Sciatic nerve (tissue), 2 donors: ENCODE data around the gene PTPRM. TPM values are rescaled to one million over a fixed set of nuclear protein-coding genes. Genes with fewer than 3 reads are reported as not detected.

Experiments
- ATAC-seq: fragments of 200-7000 bp; cut with Tn5 transposase; one replicate; pipeline ENCODE4 v1.9.1; 2020; ENCODE audit warnings: mild to moderate bottlenecking, moderate library complexity
- DNase-seq: peaks from one replicate; pipeline ENCODE4 v3.0.0-alpha.2; 2020; ENCODE audit warnings: low spot score
- intact Hi-C: fragments of 100-400 bp; cut with DNase I; formaldehyde crosslinking; loops from one replicate; pipeline ENCODE4 v1.14.2; 2022
- total RNA-seq: library from RNA; stranded (reverse); fragmentation: NEBNext Ultra II Directional; extraction: Animal tissue kit (Norgen Biotek cat#: 25700); gene quantifications from one replicate; pipeline ENCODE4 v1.2.1, GENCODE V29; 2021
- donor health status: DM: no; HTN: no; CAD: no.
- donor health status: DM: no; HTN: no; CAD: no.

The PTPRM gene
- total RNA-seq, 1 donor from 2014 or later: 66.5 TPM

DNA sequence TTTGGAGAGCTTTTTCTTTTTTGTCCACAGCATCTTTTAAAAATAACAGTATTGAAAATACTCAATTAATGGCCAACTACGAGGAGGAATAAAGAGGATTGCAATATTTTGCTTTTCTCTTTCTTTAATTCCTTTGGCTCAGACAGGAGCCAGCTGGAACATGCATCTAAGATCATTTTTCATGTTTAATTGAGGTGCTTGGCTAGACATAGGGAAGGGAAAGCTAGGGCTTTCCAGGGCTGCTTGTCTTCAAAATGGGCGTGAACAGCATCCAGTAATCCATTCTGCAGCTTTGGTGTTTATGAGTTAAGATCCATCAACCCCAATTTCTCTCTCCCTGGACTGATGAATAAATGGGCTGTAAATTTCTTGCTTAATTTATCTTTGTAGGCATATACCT lies 323.0 kb downstream of the PTPRM start:
- intact Hi-C loops: no loop called here
- DNase-seq (no peak), ATAC-seq (peak; percentile 62)

DNA sequence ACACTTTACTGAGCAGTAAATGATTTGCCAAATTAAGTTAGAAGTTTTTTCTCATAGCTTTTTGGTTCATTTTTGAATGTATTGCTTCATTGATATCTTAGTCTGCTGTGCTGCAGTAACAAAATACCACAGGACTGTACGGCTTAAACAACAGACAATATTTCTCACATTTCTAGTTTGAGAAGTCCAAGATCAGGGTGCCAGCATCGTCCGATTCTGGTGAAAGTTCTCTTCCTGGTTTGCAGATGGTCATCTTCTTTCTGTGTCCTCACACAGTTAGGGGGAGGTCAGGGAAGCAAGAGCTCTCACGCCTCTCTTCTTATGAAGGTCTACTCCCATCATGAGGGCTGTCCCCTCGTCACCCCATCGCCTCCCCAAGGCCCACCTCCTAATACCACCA lies 325.4 kb downstream of the PTPRM start:
- DNase-seq (no peak), ATAC-seq (no peak)
- intact Hi-C loops: no loop called here

GRCh38 chr18:7894592-7894991 lies 327.5 kb downstream of the PTPRM start:
- DNase-seq (no peak), ATAC-seq (no peak)
- intact Hi-C loops: no loop called here

DNA sequence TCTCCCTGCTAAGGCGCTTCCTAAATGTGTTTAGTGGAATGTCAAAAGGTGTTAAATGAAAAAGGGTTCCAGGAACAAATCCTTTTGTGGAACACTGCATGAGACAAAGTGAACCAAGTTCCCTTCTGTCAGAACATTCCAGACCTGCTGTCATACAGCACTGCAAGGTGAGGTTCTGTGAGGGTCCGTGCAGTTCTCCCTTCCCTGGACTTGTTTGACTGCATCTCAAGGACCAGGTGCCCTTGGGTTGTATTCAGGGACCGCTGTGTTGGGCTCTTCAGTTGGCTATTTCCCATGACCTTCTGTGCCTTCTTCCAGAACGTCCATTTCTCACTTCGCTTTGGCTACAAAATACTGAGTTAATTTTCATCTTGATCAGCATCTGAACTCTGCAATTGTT lies 328.2 kb downstream of the PTPRM start:
- intact Hi-C loops: no loop called here
- no peak for DNase-seq
- no peak for ATAC-seq

DNA sequence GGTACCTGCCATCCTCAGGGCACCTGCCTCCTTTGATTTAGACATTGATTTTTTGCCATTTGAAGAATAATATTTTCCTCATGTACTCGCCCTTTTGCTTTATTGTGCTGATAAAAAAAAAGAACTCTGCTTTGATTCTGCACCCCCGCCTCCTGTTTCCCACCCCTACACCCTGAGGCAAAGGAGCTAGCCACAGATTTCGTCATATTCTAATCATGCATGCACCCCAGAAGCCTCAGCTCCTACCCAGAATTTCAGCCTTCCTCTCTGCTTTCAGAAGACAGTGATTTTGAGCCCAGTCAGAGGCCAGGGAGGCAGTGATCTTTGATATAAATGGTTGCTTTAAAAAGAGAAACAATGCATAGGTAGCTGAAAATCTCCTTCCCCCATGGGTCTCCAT lies 329.0 kb downstream of the PTPRM start:
- intact Hi-C loops: no loop called here
- no peak for DNase-seq
- no peak for ATAC-seq

DNA sequence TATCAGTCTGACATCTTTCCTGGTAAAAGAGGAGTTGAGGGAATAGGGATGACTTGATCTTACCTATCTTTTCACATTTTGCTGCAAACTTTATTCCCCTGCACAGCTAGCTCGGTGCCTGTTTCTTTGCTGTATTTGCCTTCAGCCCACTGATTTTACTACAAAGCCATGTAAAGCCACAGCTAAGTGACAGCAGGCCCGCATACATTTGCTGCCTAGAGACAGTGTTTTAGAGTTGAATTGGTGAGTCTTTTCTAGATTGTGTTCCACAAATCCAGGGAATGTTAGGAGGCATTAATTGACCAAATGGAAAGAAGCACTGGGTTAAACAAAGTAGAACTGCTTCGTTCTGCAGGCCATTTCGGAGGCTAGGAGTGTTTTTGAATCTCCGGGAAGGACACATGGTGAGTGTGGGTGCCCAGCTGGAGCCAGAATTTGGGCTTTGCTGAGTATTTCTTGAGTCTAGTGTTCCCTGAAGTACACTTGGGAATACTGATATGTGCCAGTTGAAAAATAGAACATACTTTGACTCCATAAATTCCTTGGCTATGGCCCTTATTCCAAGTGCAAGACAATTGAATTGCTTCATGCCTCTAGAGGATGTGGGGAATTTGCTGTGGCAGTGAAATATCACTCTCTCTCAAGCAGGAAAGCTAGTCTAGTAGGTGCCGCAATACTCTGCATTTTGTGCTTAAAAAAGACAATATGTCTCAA lies 329.8 kb downstream of the PTPRM start:
- DNase-seq (no peak), ATAC-seq (peak; percentile 59)
- intact Hi-C loops: no loop called here

DNA sequence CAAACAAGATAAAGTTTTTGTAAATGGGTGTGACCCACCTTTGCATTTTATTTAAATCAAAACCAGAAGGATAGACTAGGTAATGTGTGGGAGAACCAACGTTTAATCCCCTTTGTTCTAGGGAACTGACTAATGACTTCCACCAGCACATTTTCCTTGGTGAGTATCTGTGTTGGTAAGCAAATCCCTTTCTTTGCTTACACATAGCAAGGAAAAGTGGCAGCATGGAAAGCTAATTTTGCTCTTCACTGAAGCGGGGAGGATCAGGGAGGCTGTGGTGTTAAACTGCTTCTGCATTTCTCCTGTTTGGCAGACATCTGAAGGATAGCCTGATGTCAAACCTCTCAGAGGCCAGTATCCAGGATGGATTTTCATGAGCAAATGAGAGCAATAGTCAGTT lies 331.1 kb downstream of the PTPRM start:
- DNase-seq (no peak), ATAC-seq (no peak)
- intact Hi-C loops: no loop called here

DNA sequence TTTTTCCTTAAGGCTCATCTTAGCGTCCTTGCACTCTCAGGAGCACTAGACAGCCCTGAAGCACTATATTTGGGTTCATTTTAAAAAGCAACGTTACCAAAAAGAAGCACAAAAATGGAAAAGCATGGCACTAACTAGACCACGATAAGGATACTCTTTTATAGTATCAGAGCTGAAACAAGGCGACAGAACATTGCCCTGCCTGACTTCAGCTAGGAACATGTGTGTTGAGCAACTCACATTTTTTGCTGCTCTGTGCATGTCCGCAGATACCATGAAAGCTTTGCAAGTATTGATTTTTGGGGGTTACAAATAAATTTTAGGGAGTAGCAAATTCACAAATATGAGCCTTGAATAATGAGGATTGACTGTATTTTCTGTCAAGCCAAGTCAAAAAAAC lies 332.0 kb downstream of the PTPRM start:
- no peak for DNase-seq
- intact Hi-C loops: no loop called here
- ATAC-seq: no peak

DNA sequence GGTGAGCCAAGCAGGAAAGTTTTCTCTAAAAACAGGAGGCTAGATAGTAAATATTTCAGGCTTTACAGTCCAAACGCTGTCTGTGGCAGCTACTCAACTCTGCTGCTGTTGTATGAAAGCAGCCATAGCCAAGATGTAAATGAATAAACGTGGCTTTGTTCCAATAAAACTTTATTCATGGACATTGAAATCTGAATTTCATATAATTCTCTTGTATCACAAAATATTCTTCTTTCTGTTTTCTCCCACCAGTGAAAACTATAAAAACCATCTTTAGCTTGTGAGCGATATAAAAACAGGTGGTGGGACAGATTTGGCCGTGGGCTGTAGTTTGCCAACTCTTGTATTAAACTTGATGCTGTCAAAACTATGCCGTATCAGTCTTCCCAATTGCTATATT lies 333.0 kb downstream of the PTPRM start:
- intact Hi-C loops: no loop called here

GRCh38 chr18:7901657-7902056 lies 334.5 kb downstream of the PTPRM start:
- intact Hi-C loops: no loop called here
- ATAC-seq: no peak
- no peak for DNase-seq

More for the DNA sequence above, 333.0 kb downstream of the PTPRM start:
- ATAC-seq: no peak
- no peak for DNase-seq

- ATAC-seq (peak; percentile 60), DNase-seq (no peak)
- intact Hi-C loops: no loop called here
These were observed 335.3 kb downstream of the PTPRM start for GRCh38 chr18:7902399-7902839.

DNA sequence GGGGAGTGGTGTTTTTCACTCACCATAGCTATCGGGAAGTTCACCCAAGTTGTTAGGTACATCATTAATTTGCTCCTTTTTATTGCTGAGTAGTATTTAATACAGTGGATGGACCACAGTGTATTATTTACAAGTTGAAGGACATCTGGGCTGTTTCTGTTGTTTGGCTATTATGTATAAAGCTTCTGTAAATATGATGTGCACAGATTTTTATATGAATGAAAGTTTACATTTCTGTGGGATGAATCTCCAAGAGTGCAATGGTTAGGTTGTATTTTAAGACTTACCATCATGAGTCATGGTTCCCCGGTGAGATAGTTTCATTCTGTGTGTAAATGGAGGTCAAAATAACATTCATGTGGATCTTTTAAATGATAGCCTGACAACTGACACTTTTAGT lies 337.4 kb downstream of the PTPRM start:
- DNase-seq (no peak), ATAC-seq (no peak)
- intact Hi-C loops: no loop called here

GRCh38 chr18:7908681-7909299 lies 341.7 kb downstream of the PTPRM start:
- intact Hi-C loops: no loop called here
- ATAC-seq (no peak), DNase-seq (no peak)

GRCh38 chr18:7914834-7915670 lies 347.9 kb downstream of the PTPRM start:
- DNase-seq: no peak
- intact Hi-C loops: no loop called here

DNA sequence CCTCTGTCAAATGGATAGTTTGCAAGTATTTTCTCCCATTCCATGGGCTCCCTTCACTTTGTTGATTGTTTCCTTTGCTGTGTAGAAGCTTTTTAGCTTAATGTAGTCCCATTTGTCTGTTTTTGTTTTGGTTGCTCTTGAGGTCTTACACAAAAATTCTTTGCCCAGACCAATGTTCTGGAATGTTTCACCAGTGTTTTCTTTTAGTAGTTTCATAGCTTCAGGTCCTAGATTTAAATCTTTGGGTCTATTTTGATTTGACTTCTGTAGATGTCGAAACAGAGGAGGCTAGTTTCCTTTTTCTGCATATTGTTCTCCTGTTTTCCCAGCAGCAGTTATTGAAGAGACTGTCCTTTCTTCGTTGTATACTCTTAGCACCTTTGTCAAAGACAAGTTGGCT lies 351.6 kb downstream of the PTPRM start:
- intact Hi-C loops: no loop called here
- DNase-seq: no peak
- ATAC-seq: no peak

More at GRCh38 chr18:7914834-7915670, 347.9 kb downstream of the PTPRM start:
- no peak for ATAC-seq

- intact Hi-C loops: no loop called here
- DNase-seq (no peak), ATAC-seq (no peak)
These were observed 352.4 kb downstream of the PTPRM start for GRCh38 chr18:7919565-7919964.

DNA sequence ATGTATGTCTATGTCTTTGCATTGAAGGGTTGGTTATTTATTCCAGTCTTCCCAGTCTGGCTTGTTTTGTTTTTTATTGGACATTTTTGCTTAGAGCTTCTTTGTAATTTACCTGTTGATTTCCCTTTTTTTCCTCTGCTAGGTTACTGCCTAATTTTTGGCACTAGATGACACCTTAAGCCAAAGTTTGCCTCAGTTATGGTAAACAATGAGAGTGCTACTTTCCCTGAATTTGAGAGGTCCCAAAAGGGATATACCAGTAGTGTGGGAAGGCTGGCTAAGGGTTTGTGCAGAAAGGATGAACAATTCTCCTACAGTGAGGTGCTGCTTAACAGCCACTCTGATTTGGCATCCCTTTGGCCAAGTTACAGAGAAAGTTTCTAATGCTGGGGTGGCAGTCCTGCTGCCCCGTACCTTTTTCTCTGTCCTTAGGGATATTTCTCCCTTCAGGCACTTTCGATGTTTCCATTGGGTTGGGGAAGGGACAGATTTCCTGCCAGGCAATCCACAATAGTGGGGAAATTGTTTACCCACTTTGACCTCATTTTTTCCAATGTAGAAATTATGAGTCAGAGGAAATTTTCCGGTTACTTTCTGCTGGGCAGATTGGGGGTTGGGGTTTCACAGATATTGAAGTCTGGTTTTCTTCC lies 354.9 kb downstream of the PTPRM start:
- ATAC-seq (no peak), DNase-seq (no peak)
- intact Hi-C loops: loop anchor here (2.0 kb wide), 1 partner anchor 361 kb away; no protein-coding TSS in a partner anchor

- no peak for ATAC-seq
- DNase-seq: no peak
These were observed 356.0 kb downstream of the PTPRM start for GRCh38 chr18:7923105-7923504.

DNA sequence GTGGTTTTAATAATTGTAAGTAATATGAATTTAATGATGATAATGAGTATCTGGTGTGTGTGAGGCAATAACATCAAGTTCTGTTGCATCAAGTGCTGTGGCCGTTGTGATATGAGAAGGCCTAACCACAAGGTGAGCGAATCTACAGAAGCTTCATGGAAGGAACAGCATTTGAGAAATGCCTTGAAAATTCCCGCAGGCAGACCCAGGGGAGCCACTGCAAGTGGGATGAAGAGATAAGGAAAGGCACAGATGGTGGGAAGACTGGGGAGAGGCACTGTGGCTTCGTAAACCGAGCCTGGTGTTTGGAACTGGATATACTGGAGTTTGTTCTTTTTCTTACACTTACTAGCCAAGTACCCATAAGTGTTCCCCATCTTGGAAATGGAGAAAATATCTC lies 357.5 kb downstream of the PTPRM start:
- intact Hi-C loops: no loop called here
- DNase-seq (no peak), ATAC-seq (no peak)

More at GRCh38 chr18:7923105-7923504, 356.0 kb downstream of the PTPRM start:
- intact Hi-C loops: loop anchor here (2.0 kb wide), 1 partner anchor 362 kb away; no protein-coding TSS in a partner anchor
